NCI-H2227 (cell line): ENCODE results near the gene MGME1.

Experiments used
- DNase-seq: peaks from one replicate; lab custom pipeline; 2025; ENCODE audit not compliant: unreplicated experiment; lab: John Stamatoyannopoulos, UW

Gene MGME1

DNA sequence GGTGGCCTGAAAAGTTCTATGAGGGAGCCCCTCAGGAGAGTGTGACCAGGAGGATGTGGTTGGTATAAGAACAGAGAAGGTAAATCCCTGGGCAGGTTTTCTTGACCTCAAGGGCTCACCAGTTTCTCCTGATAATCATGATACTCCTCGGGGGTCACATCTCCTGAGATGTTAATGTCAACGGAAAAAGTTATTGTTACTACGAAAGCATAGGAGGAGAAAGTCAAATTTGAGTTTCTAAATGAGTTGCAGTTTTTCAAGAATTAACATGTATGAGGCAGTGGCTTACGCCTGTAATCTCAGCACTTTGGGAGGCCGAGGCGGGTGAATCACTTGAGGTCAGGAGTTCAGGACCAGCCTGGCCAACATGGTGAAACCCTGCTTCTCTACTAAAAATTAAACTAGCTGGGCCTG lies 23.4 kb downstream of the MGME1 start:
- DNase-seq: no peak

DNA sequence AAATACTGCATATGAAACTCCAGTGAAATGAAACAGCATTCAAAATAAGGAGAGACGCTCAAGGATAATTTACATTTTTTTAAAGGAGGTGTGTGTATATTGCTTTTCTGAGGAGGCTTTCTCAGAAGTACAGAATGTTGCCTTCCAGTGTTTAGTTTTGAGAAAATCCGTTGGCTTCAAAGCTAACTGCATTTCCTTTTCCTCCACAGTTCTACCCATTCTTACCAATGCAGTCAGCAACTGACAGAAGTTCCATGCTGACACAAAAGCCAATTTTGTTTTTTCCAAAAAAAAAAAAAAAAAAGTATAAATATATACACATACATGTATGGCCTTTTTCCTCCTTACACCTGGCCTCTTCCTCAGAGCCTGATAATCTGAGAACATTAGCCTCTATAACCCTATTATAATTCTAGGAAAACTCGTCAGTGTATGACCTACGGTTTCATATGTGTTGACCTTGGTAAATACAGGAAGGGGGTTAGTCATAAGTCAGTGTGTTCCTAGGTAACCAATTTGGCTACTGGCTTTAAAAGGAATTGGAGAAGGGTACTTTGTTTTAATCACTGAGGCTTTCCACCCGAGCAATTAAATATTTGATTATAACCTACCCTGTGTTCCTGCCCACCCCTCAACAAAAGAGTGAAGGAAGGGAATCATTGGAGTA lies 24.2 kb downstream of the MGME1 start:
- DNase-seq: no peak

DNA sequence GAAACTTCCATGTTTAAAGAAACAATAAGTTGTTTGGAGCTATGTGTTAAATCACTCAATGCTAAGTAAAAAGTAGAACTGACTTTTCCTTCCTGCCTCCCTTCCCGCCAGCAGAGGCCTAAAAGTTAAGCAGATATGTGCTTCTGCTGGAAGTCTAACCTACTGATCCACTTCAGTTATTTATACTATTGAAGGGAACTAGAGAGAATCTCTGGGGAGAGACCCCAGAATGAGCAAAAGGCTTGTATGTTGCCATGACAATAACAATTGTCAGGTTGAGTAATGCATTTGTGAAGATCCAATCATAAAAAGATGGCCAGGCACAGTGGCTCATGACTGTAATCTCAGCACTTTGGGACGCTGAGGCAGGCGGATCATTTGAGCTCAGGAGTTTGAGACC lies 24.7 kb downstream of the MGME1 start:
- DNase-seq: no peak

DNA sequence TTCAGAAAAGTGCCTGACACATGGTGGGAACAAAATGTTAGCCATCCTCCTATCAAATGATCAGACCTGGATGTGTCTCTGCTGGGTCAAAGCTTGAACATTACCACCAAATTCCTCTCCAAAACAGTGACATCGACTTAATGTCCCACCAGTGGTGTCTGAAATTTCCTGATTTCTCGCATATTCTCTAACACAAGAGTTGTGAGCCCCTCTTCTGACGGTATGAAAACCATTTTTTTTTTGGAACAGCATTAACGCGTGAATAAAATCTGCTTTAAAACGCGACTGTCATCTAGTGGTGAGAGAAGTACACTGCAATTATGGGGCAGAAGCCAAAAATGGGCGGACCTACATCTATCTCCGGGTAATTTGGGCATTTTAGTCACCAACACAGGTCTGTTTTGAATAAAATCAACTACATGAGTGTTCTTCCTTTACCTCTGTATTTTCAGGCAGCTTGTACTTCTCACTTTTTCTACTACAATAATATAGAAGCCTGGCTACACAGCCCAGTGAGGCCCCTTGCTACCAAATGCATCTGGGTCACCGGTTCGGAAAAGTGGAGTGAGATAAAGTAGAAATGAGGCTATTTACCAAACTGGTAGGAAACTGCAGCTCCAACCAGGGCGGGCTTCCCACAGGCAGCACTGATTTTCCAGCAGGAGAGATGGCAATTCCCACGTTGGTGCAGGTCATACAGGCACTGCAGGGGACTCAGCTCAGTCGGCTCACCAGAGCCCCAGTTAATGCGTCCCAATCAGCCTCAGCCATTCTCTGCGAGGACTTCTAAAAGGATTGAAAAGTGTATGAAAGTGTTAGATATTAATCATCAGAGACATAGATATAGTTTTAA lies 27.4 kb downstream of the MGME1 start:
- DNase-seq: peak; percentile 79

DNA sequence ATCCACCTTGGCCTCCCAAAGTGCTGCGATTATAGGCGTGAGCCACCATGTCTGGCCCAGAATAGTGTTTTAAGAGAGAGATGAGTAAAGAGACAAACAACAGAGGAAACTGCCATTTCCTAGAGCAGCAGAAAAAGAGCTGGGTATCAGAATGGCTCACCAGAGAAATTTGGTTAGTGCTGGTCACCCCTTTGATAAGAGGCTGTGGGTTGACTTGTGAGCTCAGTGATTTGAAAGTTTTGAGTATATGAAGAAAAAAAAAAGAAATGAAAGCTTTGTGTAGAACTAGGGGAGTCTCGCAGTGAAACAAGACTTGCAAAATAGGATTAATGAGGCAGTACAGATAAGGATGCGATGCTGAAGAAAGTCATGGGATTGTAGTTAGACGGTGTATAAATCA lies 29.6 kb downstream of the MGME1 start:
- DNase-seq: no peak

DNA sequence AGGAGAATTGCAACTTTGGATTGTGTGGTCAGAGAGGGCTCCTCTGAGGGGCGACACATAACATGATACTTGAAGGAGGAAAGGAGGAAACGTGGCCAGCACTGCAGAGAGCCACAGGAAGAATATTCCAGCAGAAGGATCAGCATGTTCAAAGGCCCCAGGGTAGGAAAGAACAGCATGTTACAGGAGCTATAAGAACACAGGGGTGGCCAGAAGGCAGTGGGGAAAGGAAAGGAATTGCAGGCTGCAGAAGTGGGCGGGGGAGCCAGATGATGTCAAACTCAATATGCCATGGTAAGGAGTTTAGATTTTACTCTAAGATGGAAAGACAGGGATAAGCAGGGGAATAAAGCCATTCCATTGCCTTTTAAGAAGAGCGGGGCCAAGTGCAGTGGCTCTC lies 30.7 kb downstream of the MGME1 start:
- DNase-seq: no peak

DNA sequence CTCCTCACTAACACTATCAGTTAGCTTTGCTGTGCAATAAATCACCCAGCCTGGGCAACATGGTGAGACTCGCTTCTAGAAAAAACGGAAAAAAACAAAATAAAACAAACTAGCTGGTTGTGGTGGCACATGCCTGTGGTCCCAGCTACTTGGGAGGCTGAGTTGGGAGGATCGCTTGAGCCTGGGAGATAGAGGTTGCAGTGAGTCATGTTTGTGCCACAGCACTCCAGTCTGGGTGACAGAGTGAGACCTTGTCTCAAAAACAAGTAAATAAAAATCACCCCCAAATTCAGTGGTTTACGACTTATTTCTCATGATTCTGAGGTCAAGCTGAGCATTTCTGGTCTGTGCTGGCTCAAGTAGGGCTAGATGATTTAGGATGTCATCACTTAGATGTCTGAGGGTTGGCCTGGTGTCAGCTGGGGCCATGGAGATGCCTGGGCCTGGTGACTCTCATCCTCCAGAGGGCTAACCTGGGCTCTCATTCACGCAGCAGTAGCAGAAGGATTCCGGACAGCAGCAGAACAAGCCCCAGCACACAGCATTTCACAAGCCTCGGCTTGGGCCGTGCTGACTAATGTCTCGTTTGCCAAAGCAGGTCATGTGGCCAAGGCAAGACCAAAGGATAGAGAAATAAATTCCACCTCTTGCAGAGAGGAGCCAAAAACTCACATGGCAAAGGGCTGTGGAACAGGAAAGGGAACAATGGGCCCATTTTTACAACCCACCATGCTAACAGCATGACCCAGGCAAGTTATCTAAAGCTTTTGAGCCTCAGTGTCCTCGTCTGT lies 32.5 kb downstream of the MGME1 start:
- DNase-seq: no peak

DNA sequence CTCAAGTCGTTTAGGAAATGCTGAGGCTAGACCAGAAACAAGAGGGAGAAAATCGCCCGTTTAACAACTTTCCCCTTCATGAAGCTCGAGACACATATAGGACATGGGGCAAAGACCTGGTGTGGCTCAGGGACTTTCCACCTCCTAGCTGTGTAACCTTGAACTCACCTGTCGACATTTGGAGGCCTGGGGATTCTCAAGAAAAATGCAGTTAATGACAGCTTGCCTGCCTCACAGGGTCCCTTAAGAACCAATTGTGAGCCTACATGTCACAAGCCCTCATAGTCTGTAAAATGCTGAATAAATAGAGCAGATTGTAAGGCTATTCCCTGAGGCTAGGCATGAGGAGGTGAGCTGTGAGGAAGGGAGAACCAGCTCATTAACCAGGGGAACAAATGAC lies 35.1 kb downstream of the MGME1 start:
- no peak for DNase-seq

GRCh38 chr20:18004384-18005031 lies 35.7 kb downstream of the MGME1 start:
- DNase-seq: no peak

DNA sequence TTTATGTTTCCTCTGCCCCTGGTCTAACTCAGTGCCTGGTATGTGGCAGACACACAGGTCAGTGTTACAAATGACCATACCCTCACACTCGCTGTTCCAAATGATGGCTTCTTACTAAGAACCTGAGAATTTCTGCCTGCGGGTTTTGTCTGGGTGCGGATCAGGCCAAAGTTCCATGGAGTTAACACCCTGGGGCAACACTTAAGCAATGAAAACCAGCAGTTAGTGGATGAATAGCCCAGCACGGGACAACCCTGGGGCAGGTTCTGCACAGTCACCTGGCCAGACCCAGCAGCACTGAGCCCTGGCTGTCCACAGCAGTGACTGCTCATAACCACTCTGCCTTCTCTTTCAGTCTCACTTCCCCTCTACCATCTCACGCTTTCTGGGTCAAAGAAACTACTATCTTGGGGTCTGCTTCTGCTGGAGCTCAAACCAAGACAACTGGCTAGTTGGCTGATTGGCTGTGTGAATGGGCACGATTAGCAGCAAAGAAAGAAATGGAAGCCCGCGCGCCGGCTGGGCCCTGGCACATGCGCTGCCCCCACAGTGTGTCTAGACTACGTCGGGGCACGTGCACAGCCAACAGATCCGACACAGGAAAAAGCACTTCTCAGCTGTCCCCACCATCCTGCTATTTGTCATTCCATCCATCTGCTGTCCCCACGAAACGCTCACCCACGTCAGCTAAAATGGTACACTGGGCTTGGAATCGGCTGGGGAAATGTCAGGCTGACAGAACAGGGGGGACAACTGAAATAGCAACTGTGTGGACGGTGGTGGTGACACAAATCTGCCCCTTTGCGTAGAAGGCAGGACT lies 36.6 kb downstream of the MGME1 start:
- no peak for DNase-seq

GRCh38 chr20:18005990-18006364 lies 37.2 kb downstream of the MGME1 start:
- DNase-seq: no peak

GRCh38 chr20:18006684-18007083 lies 37.9 kb downstream of the MGME1 start:
- DNase-seq: no peak

DNA sequence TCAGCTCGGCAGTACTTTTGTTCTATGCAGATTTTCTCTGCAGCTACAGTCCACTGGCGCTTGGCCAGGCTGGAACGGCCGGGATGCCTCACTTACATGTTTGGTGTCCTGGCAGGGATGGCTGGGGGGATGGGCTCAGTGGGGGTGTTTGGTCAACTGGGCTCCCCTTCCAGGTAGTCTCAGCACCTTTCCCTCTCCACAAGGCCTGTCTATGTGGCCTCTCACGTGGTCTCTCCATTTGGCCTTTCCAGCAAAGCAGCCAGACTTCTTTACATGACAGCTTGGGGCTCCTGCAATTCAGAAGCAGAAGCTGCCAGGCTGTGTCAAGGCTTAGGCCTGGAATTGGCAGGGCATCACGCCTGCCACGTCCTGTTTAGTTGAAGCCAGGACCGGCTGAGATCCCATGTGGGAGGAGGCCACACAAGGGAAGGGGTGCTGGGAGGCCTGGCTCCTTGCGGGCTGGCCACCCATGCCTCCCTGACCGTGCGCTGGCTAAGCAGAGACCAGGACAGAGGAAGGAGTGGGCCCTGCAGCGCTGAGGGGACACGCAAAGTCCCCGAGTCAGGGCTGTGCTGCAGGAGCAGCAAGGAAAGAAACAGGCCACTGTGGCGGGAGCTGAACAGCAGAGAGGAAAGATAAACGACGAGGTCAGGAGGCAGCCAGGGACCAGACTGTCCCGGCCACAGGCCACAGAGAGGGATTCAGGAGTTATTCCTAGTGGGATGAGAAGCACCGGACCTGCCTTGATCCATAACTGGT lies 38.9 kb downstream of the MGME1 start:
- DNase-seq: no peak

DNA sequence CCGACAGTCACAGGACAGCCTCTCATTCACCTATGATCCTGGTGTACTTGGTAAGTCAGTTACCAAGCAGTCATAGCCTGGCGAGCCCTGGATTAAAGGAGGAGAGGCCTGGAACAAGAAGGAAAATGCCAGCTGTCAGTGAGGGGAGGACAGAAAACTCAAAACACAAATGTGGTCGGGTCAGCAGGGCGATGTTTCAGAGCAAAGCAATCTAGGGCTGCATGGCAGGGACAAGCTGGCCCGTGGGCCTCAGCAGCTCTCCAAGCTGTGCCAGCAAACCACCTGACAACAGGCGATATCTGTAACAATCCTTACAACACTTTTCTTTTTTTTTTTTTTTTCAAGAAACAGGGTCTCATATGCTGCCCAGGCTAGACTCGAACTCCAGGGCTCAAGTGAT lies 40.3 kb downstream of the MGME1 start:
- DNase-seq: no peak

- DNase-seq: no peak
Observed at GRCh38 chr20:18011482-18011881, 42.7 kb downstream of the MGME1 start.

DNA sequence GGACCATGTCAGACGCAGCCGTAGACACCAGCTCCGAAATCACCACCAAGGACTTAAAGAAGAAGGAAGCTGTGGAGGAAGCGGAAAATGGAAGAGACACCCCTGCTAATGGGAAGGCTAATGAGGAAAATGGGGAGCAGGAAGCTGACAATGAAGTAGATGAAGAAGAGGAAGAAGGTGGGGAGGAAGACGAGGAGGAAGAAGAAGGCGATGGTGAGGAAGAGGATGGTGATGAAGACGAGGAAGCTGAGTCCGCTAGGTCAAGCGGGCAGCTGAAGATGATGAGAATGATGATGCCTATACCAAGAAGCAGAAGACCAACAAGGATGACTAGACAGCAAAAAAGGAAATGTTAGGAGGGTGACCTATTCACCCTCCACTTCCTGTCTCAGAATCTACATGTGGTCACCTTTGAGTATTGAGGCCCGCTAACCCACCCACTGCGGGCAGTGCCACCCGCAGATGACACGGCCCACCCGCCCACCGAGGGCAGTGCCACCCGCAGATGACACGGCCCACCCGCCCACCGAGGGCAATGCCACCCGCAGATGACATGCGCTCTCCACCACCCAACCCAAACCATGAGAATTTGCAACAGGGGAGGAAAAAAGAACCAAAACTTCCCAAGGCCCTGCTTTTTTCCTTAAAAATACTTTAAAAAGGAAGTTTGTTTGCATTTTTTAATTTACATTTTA lies 43.3 kb downstream of the MGME1 start:
- no peak for DNase-seq

GRCh38 chr20:18012901-18013300 lies 44.1 kb downstream of the MGME1 start:
- no peak for DNase-seq

DNA sequence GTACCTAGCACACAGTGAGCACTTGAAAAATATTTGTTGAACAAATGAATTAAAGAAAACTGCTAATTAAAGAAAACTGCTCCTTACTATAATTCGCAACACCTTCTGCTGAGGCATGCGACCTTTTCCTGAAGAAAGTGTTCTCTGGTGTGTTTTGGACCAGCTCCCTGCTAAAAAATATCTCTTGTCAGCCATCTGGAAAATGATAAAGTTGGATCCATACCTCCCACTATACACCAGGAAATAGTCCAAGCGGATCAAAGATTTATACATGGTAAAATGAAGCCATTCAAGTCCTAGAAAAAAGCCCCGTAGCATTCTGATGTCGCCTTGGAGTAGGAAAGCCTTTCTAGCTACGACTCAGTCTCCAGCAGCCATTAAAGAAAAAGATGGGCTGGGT lies 45.6 kb downstream of the MGME1 start:
- no peak for DNase-seq

DNA sequence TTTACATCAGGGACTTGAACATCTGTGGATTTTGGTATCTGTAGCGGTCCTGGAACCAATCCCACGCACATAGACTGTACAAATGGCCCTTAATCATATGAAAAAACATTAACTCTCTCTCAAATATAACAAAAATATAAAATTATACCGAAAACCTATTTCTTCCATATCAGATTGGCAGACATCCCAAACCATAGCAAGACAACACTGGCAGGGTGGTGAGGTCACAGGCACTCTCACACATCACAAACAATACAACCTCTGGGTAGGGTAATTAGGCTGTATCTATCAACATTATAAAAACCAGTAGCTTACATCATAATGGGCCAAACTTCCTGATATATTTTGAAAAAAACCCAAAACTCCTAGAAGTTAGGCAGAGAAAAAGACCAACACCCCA lies 48.0 kb downstream of the MGME1 start:
- DNase-seq: no peak
